ENCODE measurements around the gene HK1. TPM values are rescaled to one million over a fixed set of nuclear protein-coding genes. Genes with fewer than 3 reads are reported as not detected.

HK1 gene
- total and polyA plus RNA-seq, 12 donors: 18.4 to 79.3 (median 45.1) TPM

DNA sequence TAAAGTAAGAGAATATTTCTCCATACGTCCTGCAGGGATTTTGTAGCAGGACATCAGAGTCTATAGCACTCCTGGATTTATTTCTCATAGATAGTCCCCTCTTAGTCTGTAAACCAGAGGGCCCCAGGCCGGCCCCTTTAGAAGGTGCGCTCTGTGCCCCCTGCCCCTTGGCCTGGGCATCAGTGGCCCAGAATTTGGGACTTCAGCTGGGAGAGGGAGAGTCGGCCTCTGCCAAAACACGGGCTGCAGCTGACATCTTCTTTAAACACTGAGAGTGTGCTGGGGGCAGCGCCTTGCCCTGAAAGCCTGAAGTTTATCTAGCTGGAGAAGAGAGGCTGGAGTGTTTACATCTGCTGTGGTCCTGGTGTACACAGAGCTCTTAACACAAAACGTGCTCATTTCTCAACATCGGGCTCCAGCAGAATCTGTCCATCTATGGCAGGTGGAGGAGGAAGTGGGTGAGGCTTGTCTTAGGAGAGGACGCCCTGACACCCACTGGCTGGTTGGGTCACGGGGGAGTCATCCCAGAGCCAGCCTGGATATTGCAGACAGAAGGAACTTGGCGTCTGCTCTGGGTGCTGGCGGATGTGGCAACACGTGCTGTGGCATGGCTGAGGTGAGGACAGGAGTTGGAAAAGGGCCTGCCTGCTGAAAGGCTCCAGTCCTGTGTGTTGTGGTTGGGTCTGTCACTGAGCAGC lies 143.5 kb downstream of the HK1 start:
- no peak for DNase-seq
- intact Hi-C loops (cut with DNase I): loop anchor here in 1 of 2 donors (10.0 kb wide), 1 partner anchor 213 kb away; the partner anchor contains the start of gene FAM241B
- no peaks in the 10 kb centered on the region for H3K9me3 ChIP-seq (replicated peaks in 1 of 3)
- no peaks in the 10 kb centered on the region for H3K4me1 ChIP-seq (replicated peaks in 1 of 2)
- H3K36me3 ChIP-seq (replicated peaks in 1 of 2): no peaks in the 10 kb centered on the region
- H3K27ac ChIP-seq: no peak overlapping the region
- TF ChIP-seq POLR2A (IDR thresholded peaks at IDR 0.05) (no peak), CTCF (IDR thresholded peaks at IDR 0.05) (no peak)
- no peaks in the 10 kb centered on the region for H3K27me3 ChIP-seq
- H3K4me3 ChIP-seq: no peak overlapping the region
- 77 to 81% (median 80%) methylated on average over 6 to 13 of the region's 13 CpGs for WGBS, 4 donors

GRCh38 chr10:69422676-69423075 lies 144.4 kb downstream of the HK1 start:
- H3K4me1 ChIP-seq (replicated peaks in 1 of 2): no peaks in the 10 kb centered on the region
- no peaks in the 10 kb centered on the region for H3K36me3 ChIP-seq (replicated peaks in 1 of 2)
- TF ChIP-seq POLR2A (IDR thresholded peaks at IDR 0.05) (no peak), CTCF (IDR thresholded peaks at IDR 0.05) (no peak)
- H3K27me3 ChIP-seq: no peaks in the 10 kb centered on the region
- H3K27ac ChIP-seq: no peak overlapping the region
- DNase-seq: no peak
- H3K4me3 ChIP-seq: no peak overlapping the region
- 78 to 90% (median 85%) methylated on average over 4 of the region's 4 CpGs for WGBS, 4 donors
- no peaks in the 10 kb centered on the region for H3K9me3 ChIP-seq (replicated peaks in 1 of 3)
- intact Hi-C loops (cut with DNase I): loop anchor here in 1 of 2 donors (10.0 kb wide), 1 partner anchor 212 kb away; the partner anchor contains the start of gene FAM241B

GRCh38 chr10:69425041-69425440 lies 146.7 kb downstream of the HK1 start:
- intact Hi-C loops (cut with DNase I): loop anchor here (5.0 to 10.0 kb wide), 3 partner anchors 82 to 212 kb away; partner anchors contain the start of gene FAM241B (in 1 of the 2)
- Histone ChIP-seq H3K27ac (no peak overlapping the region), H3K27me3 (no peaks in the 10 kb centered on the region), H3K4me3 (no peak overlapping the region), H3K4me1 (replicated peaks in 1 of 2) (no peaks in the 10 kb centered on the region), H3K36me3 (replicated peaks in 1 of 2) (no peaks in the 10 kb centered on the region), H3K9me3 (replicated peaks in 1 of 3) (no peaks in the 10 kb centered on the region)
- no peak for TF ChIP-seq POLR2A (IDR thresholded peaks at IDR 0.05)
- no peak for TF ChIP-seq CTCF (IDR thresholded peaks at IDR 0.05)
- no peak for DNase-seq
- 93 to 98% (median 95%) methylated on average over 2 of the region's 2 CpGs for WGBS, 4 donors

GRCh38 chr10:69425511-69426298 lies 147.4 kb downstream of the HK1 start:
- WGBS, 4 donors: 50 to 67% (median 60%) methylated on average over 5 of the region's 5 CpGs
- Histone ChIP-seq H3K36me3 (replicated peaks in 1 of 2) (no peaks in the 10 kb centered on the region), H3K4me1 (replicated peaks in 1 of 2) (no peaks in the 10 kb centered on the region), H3K27ac (no peak overlapping the region), H3K27me3 (no peaks in the 10 kb centered on the region), H3K9me3 (replicated peaks in 1 of 3) (no peaks in the 10 kb centered on the region), H3K4me3 (no peak overlapping the region)
- intact Hi-C loops (cut with DNase I): loop anchor here (5.0 to 10.0 kb wide), 3 partner anchors 82 to 212 kb away; partner anchors contain the start of gene FAM241B (in 1 of the 2)
- no peak for DNase-seq
- TF ChIP-seq POLR2A (IDR thresholded peaks at IDR 0.05) (no peak), CTCF (IDR thresholded peaks at IDR 0.05) (no peak)

Measured in adrenal gland (tissue), 12 donors.